KG1 (cell line): ENCODE results near the gene ZNF582.

Source experiments
- DNase-seq: peaks from one replicate; lab custom pipeline; 2025; lab: John Stamatoyannopoulos, UW

The ZNF582 gene

DNA sequence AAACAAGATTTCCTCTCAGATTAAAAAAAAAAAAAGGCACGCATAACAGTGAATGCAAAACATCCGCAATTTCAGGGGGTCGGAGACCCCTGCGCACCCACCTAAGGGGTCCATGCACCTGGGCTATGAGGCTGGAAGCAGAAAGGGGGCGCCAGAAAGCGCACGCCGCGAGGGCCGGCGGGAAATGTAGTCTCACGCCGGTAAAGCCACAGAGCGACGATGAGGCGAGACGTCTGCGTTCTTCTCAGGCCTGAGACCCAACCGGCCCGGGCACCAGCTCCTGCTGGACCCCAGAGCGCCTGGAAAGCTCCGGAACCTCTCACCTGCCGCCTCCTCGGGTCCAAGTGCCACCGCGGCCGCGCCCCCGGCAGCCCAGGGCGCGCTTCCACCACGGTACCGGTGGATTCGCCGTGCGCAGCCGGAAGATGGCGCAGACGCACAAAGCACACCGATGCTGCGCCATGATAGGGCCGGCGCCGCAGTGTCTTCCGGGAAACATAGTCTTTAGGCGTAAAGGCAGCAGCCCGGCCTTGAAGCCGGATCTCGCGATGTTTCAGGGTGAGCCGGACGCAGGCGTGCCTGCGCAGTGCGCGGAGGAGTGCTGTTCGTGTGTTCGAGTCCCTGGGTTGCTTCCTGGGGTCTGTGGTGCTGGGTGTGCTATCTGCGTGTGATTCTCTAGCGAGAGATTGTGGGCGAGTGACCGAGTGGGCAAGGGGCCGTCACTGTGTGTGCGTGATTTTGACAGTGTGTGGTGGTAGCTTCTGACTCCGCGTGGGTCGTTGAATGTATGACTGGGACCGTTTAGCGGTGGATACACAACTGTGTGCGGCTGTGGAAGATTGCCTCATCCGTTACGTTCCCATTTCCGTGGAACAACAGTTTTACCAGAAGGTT lies at the start of gene ZNF582:
ZNF582 (minus strand) TSS at position 416 of the 894 bp plus-strand sequence. CDS start 1,782 bp downstream, outside the sequence.
- DNase-seq, result peak; percentile 91

DNA sequence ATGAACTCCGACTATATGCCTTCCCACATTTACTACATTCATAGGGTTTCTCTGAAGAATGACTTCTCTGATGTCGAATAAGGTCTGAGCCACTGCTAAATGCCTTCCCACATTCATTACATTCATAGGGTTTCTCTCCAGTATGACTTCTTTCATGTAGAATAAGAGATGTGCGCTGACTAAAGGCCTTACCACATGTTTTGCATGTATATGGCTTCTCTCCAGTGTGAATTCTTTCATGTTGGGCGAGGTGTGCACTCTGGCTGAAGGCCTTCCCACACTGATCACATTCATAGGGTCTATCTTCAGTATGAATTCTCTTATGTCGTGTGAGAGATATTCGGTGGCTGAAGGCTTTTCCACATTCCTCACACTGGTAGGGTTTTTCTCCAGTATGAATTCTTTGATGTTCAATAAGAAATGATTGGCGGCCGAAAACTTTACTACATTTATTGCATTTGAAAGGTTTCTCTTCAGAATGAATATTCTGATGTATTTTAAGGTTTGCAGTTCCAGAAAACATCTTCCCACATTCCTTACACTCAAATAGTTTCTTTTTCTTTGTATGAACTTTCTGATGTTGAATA lies 48.0 kb upstream of the ZNF582 start:
- DNase-seq, result no peak

DNA sequence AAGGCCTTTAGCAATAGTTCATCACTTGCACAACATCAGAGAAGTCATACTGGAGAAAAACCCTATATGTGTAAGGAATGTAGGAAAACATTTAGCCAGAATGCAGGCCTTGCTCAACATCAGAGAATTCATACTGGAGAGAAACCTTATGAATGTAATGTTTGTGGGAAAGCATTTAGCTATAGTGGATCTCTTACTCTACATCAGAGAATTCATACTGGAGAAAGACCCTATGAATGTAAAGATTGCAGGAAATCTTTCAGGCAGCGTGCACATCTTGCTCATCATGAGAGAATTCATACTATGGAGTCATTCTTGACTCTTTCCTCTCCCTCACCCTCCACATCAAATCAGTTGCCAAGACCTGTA lies 30.6 kb upstream of the ZNF582 start:
- no peak for DNase-seq

DNA sequence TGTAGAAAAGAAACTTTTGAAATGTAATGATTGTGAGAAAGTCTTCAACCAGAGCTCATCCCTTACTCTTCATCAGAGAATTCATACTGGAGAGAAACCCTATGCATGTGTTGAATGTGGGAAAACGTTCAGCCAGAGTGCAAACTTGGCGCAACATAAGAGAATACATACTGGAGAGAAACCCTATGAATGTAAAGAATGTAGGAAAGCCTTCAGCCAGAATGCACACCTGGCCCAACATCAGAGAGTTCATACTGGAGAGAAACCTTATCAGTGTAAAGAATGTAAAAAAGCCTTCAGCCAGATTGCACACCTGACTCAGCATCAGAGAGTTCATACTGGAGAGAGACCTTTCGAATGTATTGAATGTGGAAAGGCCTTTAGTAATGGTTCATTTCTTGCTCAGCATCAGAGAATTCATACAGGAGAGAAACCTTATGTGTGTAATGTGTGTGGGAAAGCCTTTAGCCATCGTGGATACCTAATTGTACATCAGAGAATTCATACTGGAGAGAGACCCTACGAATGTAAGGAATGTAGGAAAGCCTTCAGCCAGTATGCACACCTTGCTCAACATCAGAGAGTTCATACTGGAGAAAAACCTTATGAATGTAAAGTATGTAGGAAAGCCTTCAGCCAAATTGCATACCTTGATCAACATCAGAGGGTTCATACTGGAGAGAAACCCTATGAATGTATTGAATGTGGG lies 30.1 kb upstream of the ZNF582 start:
- DNase-seq, result no peak

DNA sequence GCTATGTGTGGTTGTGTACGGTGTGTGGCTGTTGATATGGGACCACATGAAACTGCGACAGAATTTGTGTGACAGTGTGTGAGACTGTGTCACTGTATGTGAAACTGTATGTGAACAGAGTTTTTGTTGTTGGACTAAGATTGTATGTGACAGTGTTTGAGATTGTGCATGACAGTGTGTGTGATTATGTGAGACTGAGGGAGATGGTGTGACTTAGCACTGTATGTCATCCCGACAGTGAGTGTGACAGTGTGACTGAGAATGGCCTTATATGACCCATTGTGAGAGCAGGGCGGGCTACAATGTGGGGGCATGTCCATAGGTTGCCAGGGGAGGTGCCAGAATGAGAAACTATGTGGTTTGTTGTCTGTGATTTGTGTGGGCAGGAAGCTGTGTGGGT lies 11.7 kb upstream of the ZNF582 start:
- DNase-seq, result no peak

DNA sequence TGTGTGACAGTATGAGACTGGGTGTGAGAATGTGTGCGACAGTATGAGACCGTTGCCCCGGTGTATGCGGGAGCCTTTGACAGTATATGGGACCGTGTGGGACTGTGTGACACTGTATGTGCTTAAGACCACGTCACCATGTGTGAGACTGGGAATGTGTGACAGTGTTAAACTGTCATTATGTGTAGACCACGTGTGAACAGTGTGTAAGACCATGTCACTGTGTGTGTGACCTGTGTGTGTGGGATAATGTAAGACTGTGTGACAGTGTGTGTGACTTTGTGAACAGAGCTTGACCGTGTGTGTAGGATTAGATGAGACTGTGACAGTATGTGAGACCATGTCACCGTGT lies 11.3 kb upstream of the ZNF582 start:
- DNase-seq, result no peak

DNA sequence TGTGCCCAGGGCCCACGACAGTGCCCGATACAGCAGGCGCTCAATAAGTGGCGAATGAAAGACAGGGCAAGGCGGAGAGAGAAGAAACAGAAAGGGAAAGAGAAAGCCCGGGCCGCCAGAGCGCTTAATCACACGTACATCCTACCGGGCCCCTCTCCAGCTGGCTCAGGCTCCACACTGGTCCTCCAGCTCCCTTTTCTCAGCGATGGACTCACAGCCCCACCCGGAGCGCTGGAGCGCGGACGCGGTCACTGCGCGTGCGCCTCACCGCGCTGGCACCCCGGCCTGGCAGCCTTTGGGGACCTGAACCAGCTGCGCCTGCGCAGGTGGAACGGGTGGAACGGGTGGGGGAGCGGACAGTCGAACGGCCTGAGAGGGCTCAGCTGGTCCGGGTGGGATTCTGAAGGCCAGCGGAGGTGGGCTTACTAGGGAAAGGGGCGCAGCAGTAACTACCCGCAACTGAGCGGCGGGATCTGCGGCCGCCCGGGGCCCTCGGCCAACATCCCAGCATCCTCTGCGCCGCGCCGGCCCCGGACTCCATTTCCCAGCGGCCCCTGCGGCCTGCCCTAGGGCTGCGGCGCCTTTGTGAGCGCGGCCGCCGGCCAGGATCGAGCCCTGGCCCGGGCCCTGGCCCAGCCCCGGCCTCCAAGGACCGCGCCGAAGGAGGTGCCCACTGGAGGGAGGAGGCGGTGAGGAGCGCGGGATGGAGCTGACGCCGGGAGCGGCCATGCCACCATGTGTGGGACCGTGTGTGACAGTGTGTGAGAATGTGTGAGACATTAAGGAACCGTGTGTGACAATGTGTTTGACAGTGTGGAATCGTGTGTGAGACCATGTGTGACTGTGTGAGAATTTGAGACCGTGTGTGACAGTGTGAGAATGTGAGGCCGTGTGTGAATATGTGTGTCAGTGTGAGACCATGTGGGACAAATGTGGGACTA lies 10.7 kb upstream of the ZNF582 start, which contains the start of gene ZNF583:
ZNF583 (plus strand) TSS at position 569 of the 941 bp plus-strand sequence. CDS start 2,783 bp downstream, outside the sequence.
- DNase-seq, result peak; percentile 93

DNA sequence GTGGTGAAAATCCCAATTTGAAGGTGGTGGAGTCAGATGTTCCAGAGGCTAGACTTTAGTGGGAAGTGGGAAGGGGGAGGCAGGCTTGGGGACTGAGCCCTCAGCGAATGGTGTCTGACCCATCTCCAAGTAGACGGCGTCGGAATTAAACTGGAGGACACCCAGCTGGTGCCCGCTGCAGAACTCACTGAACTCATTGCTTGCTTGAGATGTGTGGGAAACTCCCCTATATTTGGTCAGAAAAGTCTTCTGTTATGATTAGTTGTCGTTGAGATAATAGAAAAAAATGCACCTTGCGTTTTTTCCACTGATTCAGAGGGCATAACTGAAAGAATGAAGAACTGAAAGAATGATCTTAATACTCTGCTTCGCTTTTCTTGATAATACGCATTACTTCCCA lies 9.9 kb upstream of the ZNF582 start:
- DNase-seq, result no peak

DNA sequence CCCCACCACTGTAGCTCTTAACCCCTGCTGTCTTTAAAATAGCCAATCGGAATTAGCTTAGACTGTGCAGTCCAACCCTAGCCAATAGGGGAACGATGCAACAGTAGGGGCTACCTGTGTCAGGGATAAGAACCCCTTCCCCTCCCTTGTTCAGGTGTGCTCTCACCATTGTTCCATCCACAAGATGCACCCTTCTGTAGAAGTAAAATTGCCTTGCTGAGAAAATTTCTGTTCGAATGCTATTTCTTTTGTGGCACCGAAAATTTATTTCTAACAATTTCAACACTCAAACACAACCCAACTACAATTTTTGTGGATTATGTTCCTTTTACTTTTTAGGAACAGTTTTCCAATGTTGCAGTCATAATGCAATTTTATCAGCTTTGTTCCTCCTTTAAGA lies 7.2 kb upstream of the ZNF582 start:
- no peak for DNase-seq

DNA sequence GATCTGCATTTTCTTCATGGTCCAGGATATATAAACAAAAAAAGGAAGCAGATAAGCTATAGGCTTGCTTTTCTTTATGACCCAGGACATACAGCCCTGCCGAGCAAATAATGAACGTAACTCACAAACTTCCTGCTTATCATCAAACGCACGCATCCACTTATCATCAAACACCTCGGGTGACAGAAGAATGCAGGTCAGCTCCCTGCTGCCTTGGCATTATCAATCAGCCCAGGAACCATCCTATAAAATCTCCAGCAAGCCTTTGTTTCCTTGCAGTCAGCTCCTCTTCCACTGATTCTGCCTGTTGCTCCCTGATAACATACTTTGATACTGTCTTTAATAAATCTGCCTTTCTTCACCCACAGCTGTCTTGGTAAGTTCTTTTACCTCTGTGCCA lies 5.5 kb upstream of the ZNF582 start:
- no peak for DNase-seq

DNA sequence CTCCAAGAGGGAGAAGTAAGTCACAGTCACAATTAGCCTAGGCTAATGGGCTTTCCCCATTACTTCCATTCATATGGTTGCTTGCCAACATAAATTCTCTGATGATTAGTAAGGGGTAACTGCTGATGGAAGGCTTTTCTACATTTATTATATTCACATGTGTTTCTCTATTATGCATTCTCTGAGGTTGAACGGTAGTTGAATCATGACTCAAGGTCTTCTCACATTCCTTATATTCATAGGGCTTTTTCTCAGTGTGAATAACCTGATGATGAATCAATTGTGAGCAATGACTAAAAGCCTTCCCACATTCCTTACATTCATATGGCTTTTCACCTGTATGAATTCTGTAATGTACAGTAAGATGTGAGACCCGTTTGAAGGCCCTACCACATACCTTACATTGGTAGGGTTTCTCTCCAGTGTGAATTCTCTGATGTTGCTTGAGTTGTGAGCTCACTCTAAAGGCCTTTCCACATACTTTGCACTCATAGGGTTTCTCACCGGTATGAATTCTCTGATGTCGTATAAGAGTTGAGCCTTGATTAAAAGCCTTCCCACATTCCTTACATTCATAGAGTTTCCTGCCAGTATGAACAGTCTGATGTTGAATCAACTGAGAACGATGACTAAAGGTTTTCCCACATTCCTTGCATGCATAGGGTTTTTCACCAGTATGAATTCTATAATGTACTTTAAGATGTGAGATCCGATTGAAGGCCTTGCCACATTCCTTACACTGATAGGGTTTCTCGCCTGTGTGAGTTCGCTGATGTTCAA lies 9.3 kb downstream of the ZNF582 start:
- DNase-seq, result no peak

DNA sequence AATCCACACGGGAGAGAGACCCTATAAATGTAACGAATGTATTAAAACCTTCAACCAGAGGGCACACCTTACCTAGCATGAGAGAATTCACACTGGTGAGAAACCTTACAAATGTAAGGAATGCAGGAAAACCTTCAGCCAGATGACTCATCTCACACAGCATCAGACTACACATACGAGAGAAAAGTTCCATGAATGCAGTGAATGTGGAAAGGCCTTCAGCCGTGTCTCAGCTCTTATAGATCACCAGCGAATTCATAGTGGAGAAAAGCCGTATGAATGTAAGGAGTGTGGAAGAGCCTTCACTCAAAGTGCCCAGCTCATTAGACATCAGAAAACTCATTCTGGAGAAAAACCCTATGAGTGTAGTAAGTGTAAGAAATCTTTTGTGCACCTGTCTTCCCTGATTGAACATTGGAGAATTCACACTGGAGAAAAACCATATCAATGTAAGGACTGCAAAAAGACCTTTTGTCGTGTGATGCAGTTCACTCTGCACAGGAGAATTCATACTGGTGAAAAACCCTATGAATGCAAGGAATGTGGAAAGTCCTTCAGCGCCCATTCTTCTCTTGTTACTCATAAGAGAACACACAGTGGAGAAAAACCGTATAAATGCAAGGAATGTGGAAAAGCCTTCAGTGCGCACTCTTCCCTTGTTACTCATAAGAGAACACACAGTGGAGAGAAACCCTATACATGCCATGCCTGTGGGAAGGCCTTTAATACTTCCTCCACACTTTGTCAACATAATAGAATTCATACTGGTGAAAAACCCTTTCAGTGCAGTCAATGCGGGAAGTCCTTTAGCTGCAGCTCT lies 16.0 kb downstream of the ZNF582 start:
- no peak for DNase-seq

DNA sequence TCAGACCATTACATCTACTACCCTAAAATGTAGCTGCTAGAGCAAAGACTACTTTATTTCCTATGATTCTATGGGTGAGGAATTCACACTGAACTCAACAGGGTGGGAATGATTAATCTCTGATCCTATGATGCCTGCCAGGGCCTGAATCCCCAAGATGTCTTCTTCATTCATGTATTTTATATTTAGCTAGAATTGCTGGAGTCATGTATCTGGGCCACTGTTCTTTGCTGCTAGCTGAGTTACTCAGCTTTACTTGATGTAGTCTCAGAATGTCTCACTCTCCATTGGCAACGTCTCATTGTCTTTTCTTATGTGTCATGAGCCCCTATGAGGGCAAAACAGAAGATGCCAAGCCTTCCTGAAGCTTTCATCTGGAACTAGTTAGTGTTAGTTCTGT lies 21.1 kb downstream of the ZNF582 start:
- no peak for DNase-seq

DNA sequence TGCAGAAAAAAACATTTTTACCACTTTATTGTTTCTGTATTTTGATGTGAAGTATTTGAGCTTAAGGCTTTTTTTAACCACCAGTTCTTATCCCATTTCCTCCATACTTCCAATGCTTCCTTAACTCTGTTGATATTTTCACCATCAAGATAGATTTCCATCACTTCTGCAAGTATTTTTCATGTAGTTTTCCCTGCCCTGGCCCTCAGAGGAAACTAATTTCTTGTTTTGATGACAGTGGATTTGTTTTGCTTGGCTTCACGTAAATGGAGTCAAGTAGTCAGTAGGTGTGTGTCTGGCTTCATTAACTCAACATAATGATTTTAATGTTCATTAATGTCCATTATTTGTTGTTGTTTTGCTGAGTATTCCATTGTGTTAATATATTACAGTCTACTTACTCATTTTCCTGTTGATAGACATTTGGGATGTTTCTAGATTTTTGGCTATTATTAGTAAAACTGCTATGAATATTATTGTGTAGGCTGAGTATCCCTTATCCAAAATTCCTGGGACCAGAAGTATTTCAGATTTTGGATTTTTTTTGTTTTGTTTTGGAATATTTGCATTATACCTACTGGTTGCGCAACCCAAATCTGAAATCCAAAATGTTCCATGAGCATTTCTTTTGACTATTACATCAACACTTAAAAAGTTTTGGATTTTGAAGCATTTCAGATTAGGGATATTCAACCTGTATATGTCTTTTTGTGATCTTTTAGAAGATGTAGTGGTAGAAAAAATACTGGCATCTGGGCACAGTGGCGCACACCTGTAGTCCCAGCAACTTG lies 23.3 kb downstream of the ZNF582 start:
- no peak for DNase-seq

DNA sequence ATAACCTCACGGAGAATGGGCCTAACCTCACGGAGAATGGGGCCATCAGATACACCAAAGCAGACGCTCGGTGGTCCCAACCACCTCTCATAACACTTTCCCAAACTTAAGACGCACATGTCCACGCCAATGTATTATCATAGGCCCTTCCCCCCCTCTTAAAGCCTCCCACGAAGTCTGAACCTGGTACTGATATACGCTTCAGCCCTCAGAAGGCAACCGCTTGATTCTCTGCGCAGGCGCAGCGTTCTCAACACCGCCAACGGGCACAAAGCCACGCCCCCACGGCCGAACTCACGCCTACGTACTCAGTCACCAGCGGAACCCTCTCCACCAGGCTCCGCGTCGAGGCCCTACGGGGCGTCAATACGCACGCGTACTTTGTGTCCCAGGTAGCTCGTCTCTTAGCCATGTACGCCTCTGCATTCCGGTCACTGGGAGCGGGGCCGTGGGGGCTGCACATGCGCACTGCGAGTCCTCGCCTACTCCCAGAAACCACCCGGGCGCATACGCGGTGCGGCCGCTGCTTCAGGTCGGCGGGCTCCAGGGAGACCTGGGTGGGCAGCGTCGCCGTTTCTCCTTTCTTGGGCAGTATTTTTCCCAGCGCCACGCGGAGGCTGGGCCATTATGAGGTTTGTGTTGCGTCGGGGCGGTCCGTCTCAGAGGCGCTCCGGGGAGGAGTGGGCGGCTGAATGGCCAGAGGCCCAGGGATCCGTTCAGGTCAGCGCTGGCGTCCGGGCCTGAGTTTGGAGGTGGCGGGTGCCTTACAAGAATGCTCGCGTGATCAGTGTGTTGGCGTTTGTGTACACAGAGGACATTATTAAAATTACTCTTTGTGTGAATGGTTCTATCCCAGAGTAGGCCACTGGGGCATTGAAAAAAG lies 25.3 kb downstream of the ZNF582 start:
- peak; percentile 96 for DNase-seq

DNA sequence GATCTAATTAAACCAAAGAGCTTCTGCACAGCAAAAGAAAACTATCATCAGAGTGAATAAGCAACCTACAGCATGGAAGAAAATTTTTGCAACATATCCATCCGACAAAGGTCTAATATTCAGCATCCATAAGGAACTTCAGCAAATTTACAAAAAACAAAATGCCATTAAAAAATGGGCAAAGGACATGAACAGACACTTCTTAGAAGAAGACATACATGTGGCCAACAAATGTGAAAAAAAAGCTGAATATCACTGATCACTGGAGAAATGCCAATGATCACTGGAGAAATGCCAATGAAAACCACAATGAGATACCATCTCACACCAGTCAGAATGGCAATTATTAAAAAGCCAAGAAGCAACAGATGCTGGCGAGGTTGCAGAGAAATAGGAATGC lies 32.5 kb downstream of the ZNF582 start:
- DNase-seq, result no peak

DNA sequence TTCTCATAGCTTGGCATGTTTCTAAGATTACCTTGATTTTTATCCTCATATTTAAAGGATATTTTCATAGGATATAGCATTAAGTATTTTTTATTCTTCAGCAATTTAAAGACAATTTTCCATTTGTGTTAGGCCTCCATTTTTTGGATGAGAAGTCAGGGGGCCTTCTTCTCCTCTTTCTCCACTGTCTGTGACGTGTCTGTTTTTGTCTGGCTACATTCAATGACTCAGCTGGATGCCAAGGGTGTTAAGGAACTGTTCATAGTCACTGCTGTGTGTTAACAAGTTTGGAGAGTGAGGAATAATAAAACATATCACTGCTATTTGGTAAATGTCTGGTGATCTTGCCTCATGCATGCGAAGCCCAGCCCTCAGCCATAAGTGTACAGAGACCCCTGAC lies 36.4 kb downstream of the ZNF582 start:
- DNase-seq, result no peak

DNA sequence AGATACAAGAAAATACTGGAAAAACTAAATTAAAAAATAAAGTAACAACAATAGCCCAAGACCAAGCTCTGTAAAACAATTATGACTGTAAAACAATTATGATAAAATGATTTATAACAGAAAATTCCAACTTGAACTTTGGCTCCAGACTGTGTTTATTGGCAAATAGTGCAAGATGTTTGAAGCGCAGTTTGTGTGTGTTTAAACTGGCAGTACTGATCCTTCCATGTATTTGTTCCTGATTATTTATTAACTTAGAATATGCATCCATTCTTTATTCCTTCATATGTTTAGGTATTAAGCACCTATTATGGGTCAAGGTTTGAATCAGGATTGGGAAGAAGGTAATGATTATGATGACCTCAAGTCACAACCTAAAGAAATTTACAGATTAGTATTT lies 37.8 kb downstream of the ZNF582 start:
- no peak for DNase-seq
